KMS-11 (cell line): ENCODE data around the gene OGDH.

Experiments used
- H2AFZ ChIP-seq: fragments of 200-600 bp; sonication (generic); 2 replicates; pipeline ENCODE4 v1.6.1; 2016; ENCODE audit warnings: antibody characterized with exemption, mixed run types, low read depth
- H3K27ac ChIP-seq: fragments of 200-600 bp; sonication (generic); 2 replicates; pipeline ENCODE4 v1.6.1; 2016; ENCODE audit warnings: mild to moderate bottlenecking, mixed run types
- H3K27me3 ChIP-seq: fragments of 200-600 bp; sonication (generic); 2 replicates; pipeline ENCODE4 v1.6.1; 2017; ENCODE audit warnings: mild to moderate bottlenecking, low read depth, mixed run types, moderate library complexity; ENCODE audit not compliant: insufficient read depth
- H3K36me3 ChIP-seq: fragments of 200-600 bp; sonication (generic); 2 replicates; pipeline ENCODE4 v1.6.1; 2017; ENCODE audit warnings: mild to moderate bottlenecking, mixed run types; ENCODE audit not compliant: insufficient read depth
- H3K4me1 ChIP-seq: fragments of 200-600 bp; sonication (generic); 2 replicates; pipeline ENCODE4 v1.6.1; 2016; ENCODE audit warnings: mild to moderate bottlenecking, low read depth, mixed run types; ENCODE audit not compliant: poor library complexity, severe bottlenecking
- H3K4me2 ChIP-seq: fragments of 200-600 bp; sonication (generic); 2 replicates; pipeline ENCODE4 v1.7.0; 2016; ENCODE audit warnings: mild to moderate bottlenecking, mixed run types
- H3K4me3 ChIP-seq: fragments of 200-600 bp; sonication (generic); IDR thresholded peaks from 2 replicates; pipeline ENCODE4 v1.6.1; 2017; ENCODE audit warnings: low read depth, low read length, mixed read lengths; ENCODE audit not compliant: insufficient read depth
- H3K79me2 ChIP-seq: fragments of 200-600 bp; sonication (generic); 2 replicates; pipeline ENCODE4 v1.6.1; 2016; ENCODE audit warnings: low read depth, mixed run types; ENCODE audit not compliant: insufficient read depth
- H3K9ac ChIP-seq: fragments of 200-600 bp; sonication (generic); 2 replicates; pipeline ENCODE4 v1.6.1; 2016; ENCODE audit warnings: mild to moderate bottlenecking, mixed run types
- H4K20me1 ChIP-seq: fragments of 200-600 bp; sonication (generic); 2 replicates; pipeline ENCODE4 v1.6.1; 2016; ENCODE audit warnings: mild to moderate bottlenecking, mixed run types; ENCODE audit not compliant: insufficient read depth
- TF ChIP-seq, protein P1 (sequence below): fragments of 200-600 bp; sonication (generic); conservative IDR thresholded peaks from 2 replicates; pipeline ENCODE4 v1.6.1; 2017; ENCODE audit warnings: low read depth, mild to moderate bottlenecking, antibody characterized with exemption, low read length, moderate library complexity, mixed read lengths

The OGDH gene

DNA sequence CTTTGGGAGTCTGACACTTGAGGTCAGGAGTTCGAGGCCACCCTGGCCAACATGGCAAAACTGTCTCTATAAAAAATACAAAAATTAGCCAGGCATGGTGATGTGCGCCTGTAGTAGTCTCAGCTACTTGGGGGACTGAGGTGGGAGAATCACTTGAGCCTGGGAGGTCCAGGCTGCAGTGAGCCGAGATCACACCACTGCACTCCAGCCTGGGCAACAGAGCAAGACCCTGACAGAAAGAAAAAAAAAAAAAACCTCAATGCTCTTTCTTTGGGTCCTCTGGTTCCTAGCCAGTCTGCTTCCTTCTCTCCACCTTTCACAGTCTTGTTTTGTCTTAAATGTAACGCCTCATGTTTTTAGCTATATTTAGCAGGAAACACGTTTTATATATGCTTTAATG, 9.4 kb downstream of the OGDH start:
- no peak overlapping the region for H3K4me2 ChIP-seq
- no peak overlapping the region for H3K27ac ChIP-seq

DNA sequence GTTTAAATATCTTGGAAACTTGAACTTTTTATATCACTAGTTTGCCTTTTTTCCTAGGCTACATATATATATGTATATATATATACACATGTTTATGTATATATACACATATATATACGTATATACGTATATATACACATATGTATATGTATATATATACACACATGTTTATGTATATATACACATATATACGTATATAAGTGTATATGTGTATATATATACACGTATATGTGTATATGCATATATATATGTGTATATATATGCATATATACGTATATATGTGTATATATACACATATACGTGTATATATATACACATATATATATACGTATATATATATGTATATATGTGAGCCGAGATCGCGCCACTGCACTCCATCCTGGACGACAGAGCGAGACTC, 10.1 kb downstream of the OGDH start:
- Histone ChIP-seq H3K27me3 (no peaks in the 10 kb centered on the region), H3K4me3 (no peak overlapping the region), H3K36me3 (no peaks in the 10 kb centered on the region), H3K27ac (no peak overlapping the region), H2AFZ (no peak overlapping the region), H4K20me1 (no peaks in the 10 kb centered on the region), H3K4me2 (no peak overlapping the region), H3K79me2 (peaks cover 95% of the 10 kb centered on the region), H3K9ac (no peak overlapping the region), H3K4me1 (peaks cover 52% of the 10 kb centered on the region)
- TF ChIP-seq, protein P1, sequence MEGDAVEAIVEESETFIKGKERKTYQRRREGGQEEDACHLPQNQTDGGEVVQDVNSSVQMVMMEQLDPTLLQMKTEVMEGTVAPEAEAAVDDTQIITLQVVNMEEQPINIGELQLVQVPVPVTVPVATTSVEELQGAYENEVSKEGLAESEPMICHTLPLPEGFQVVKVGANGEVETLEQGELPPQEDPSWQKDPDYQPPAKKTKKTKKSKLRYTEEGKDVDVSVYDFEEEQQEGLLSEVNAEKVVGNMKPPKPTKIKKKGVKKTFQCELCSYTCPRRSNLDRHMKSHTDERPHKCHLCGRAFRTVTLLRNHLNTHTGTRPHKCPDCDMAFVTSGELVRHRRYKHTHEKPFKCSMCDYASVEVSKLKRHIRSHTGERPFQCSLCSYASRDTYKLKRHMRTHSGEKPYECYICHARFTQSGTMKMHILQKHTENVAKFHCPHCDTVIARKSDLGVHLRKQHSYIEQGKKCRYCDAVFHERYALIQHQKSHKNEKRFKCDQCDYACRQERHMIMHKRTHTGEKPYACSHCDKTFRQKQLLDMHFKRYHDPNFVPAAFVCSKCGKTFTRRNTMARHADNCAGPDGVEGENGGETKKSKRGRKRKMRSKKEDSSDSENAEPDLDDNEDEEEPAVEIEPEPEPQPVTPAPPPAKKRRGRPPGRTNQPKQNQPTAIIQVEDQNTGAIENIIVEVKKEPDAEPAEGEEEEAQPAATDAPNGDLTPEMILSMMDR: no peak

More for the DNA sequence above, 9.4 kb downstream of the OGDH start:
- TF ChIP-seq, protein P1: no peak
- Histone ChIP-seq H2AFZ (no peak overlapping the region), H4K20me1 (no peaks in the 10 kb centered on the region), H3K4me3 (no peak overlapping the region), H3K9ac (no peak overlapping the region), H3K36me3 (no peaks in the 10 kb centered on the region), H3K27me3 (no peaks in the 10 kb centered on the region), H3K79me2 (peaks cover 95% of the 10 kb centered on the region), H3K4me1 (peaks cover 45% of the 10 kb centered on the region)

DNA sequence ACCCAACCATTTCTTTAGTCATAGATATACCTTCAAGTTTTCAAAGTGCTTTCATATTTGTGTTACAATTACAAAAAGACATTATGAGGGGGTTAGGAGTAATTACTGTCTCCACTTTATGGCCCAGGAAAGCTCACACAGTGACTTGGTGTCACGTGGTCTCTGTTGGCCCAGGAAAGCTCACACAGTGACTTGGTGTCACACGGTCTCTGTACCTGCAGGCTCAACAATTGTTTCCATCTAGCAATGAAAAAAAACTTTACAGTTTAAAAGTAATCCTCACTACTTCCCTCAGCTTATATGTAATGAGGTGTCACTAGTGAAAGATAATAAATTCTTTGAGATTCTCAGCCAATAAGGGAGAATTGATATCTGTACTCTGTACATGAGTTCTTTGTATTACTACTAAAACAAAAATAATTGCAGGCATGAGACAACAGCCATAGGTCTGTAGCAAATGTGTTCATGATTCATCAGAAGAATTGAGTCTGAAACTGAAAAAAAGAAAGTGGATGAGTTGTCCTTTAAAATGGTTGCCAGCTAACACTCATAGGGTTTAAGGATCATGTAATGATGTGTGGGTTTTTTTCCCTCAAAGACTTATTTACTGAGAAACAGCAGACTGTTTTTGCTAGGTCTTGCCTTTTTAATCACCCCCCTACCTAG, 10.9 kb downstream of the OGDH start:
- Histone ChIP-seq H3K4me1 (peaks cover 61% of the 10 kb centered on the region), H3K79me2 (peaks cover 95% of the 10 kb centered on the region), H3K9ac (no peak overlapping the region), H3K36me3 (no peaks in the 10 kb centered on the region), H2AFZ (no peak overlapping the region), H3K27me3 (no peaks in the 10 kb centered on the region), H3K4me3 (no peak overlapping the region), H3K27ac (peak overlapping the region; percentile 16; the same call in 1 of the 2 replicates), H3K4me2 (peak overlapping the region; percentile 31; the same call in 1 of the 2 replicates), H4K20me1 (no peaks in the 10 kb centered on the region)
- TF ChIP-seq, protein P1: no peak

DNA sequence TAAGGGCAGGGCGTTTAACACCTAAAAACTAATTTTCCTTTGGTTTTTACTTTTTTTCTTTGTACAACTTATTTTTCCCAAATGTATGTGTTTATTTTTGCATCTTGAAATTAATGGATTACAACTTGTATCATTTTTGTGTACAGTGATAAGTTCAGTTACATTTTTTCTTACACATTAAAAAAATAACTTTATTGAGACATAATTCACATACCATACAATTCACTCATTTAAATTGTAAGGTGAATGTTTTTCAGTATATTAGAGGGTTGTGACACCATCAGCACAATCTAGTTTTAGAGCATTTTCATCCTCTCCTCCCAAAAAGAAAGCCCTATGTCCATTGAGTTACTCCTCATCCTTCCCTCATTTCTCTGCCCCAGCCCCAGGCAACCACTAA, 11.6 kb downstream of the OGDH start:
- TF ChIP-seq, protein P1: no peak
- peaks cover 95% of the 10 kb centered on the region for H3K79me2 ChIP-seq
- H3K27me3 ChIP-seq: no peaks in the 10 kb centered on the region
- no peak overlapping the region for H3K4me3 ChIP-seq
- H2AFZ ChIP-seq: no peak overlapping the region
- peaks cover 67% of the 10 kb centered on the region for H3K4me1 ChIP-seq
- H3K4me2 ChIP-seq: peak overlapping the region; percentile 31; the same call in 1 of the 2 replicates
- no peaks in the 10 kb centered on the region for H3K36me3 ChIP-seq
- no peak overlapping the region for H3K9ac ChIP-seq
- H3K27ac ChIP-seq: no peak overlapping the region
- H4K20me1 ChIP-seq: no peaks in the 10 kb centered on the region; the same call in 1 of the 2 replicates
